ENCODE measurements around the gene RPS18.

DNA sequence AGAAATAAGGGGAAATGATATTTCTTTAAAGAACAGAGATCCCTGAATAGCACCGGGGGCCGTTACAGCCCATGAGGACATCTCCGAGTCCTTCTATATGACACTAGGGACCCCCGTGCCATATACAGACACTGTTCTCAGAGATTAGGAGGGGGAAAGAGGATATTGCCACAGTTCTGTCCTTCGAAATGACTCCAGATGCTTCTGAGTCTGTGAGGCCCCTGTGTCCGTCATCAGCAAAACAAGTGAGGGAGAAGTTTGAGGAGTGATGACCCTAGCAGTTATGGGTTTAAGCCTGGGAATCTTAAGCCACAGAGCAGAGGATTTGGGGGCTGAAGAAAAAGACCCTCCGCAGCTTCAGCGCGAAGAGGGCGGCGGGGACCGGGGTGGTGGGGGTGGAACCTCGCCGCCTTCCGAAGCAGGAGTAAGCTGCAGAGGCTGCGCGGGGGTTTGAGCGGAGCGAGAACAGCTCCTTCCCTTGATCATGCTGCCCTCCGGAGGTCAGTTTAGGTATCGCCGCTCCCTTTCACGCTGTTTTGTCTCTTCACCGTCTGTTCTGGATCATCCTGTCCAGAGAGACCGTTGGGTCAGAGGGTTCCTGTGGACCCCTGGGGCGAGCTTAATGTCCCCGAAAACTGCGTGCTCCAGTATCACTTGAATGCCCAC, 23.8 kb upstream of the RPS18 start:
- TF ChIP-seq, protein P1, sequence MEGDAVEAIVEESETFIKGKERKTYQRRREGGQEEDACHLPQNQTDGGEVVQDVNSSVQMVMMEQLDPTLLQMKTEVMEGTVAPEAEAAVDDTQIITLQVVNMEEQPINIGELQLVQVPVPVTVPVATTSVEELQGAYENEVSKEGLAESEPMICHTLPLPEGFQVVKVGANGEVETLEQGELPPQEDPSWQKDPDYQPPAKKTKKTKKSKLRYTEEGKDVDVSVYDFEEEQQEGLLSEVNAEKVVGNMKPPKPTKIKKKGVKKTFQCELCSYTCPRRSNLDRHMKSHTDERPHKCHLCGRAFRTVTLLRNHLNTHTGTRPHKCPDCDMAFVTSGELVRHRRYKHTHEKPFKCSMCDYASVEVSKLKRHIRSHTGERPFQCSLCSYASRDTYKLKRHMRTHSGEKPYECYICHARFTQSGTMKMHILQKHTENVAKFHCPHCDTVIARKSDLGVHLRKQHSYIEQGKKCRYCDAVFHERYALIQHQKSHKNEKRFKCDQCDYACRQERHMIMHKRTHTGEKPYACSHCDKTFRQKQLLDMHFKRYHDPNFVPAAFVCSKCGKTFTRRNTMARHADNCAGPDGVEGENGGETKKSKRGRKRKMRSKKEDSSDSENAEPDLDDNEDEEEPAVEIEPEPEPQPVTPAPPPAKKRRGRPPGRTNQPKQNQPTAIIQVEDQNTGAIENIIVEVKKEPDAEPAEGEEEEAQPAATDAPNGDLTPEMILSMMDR (conservative IDR thresholded peaks at IDR 0.05; ENCODE audit: low read length) = peak; percentile 88
- no peak for TF ChIP-seq EZH2phosphoT487 (IDR thresholded peaks at IDR 0.05; ENCODE audit: borderline replicate concordance, low read depth, low read length)
